GM23248 (cell line): Measurements from ENCODE around the gene SPPL2A.

Experiments used
- EZH2 ChIP-seq: fragments of 200-600 bp; sonication (generic); IDR thresholded peaks from 2 replicates; pipeline ENCODE4 v1.6.1; 2018; ENCODE audit warnings: antibody characterized with exemption, mild to moderate bottlenecking; ENCODE audit not compliant: insufficient read depth, poor library complexity, severe bottlenecking
- EZH2phosphoT487 ChIP-seq: fragments of 200-600 bp; sonication (generic); IDR thresholded peaks from 2 replicates; pipeline ENCODE4 v1.6.1; 2018; ENCODE audit warnings: antibody characterized with exemption, moderate library complexity, mild to moderate bottlenecking, low read depth; ENCODE audit not compliant: insufficient read depth

- no peak for TF ChIP-seq EZH2
- no peak for TF ChIP-seq EZH2phosphoT487
Observed at GRCh38 chr15:50718700-50719125, 46.8 kb downstream of the SPPL2A start.
